GM18907 (cell line): ENCODE data around the gene TAOK1.
"Not testable (repeated sequence)": the region's sequence is repeated elsewhere in the genome, so short reads cannot be mapped to it uniquely, and the experiment has no call there.

Experiments used
- ATAC-seq: cut with Tn5 transposase; IDR thresholded peaks from one replicate; pipeline ENCODE4 v1.9.1; 2021; ENCODE audit warnings: mild to moderate bottlenecking, moderate library complexity; ENCODE audit not compliant: unreplicated experiment

TAOK1 gene

GRCh38 chr17:29442451-29442850, 52.3 kb downstream of the TAOK1 start:
- no peak for ATAC-seq

- ATAC-seq, result no peak
These were observed 53.0 kb downstream of the TAOK1 start for GRCh38 chr17:29443041-29443739.

- ATAC-seq, result no peak
These were observed 54.4 kb downstream of the TAOK1 start for GRCh38 chr17:29444589-29444988.

- ATAC-seq, result no peak
These were observed 55.7 kb downstream of the TAOK1 start for GRCh38 chr17:29445844-29446243.

- no peak for ATAC-seq
These were observed 59.9 kb downstream of the TAOK1 start for GRCh38 chr17:29449865-29450671.

GRCh38 chr17:29451121-29451742, 61.1 kb downstream of the TAOK1 start:
- no peak for ATAC-seq

- ATAC-seq, result no peak
These were observed 67.9 kb downstream of the TAOK1 start for GRCh38 chr17:29458066-29458465.

- ATAC-seq, result no peak
These were observed 71.5 kb downstream of the TAOK1 start for GRCh38 chr17:29461483-29462206.

GRCh38 chr17:29469276-29469675, 79.1 kb downstream of the TAOK1 start:
- ATAC-seq, result no peak

GRCh38 chr17:29473437-29473836, 83.3 kb downstream of the TAOK1 start:
- not testable (repeated sequence) for ATAC-seq

GRCh38 chr17:29474297-29474696, 84.1 kb downstream of the TAOK1 start:
- ATAC-seq, result no peak

GRCh38 chr17:29475891-29476290, 85.7 kb downstream of the TAOK1 start:
- ATAC-seq, result no peak

GRCh38 chr17:29480249-29480928, 90.2 kb downstream of the TAOK1 start:
- ATAC-seq, result not testable (repeated sequence)

- no peak for ATAC-seq
These were observed 93.3 kb downstream of the TAOK1 start for GRCh38 chr17:29483503-29483902.

GRCh38 chr17:29495011-29495410, 104.8 kb downstream of the TAOK1 start:
- no peak for ATAC-seq

- no peak for ATAC-seq
These were observed 114.5 kb downstream of the TAOK1 start for GRCh38 chr17:29504711-29505110.

GRCh38 chr17:29505836-29506235, 115.7 kb downstream of the TAOK1 start:
- ATAC-seq, result no peak

GRCh38 chr17:29510953-29511352, 120.8 kb downstream of the TAOK1 start:
- ATAC-seq, result no peak

- ATAC-seq, result no peak
These were observed 124.6 kb downstream of the TAOK1 start for GRCh38 chr17:29514792-29515191.

GRCh38 chr17:29518359-29518758, 128.2 kb downstream of the TAOK1 start:
- ATAC-seq, result no peak

GRCh38 chr17:29524692-29525091, 134.5 kb downstream of the TAOK1 start:
- ATAC-seq, result no peak
